Activated CD8-positive, alpha-beta T cell treated with anti-CD3 and anti-CD28 coated beads for 36 hours (primary cell): Measurements from ENCODE around the gene NDC1. TPM values are rescaled to one million over a fixed set of nuclear protein-coding genes. Genes with fewer than 3 reads are reported as not detected.

ENCODE experiments used
- ATAC-seq: fragments of 200-7000 bp; cut with Tn5 transposase; one replicate; pipeline ENCODE4 v1.10.0; 2021; ENCODE audit warnings: mild to moderate bottlenecking, moderate library complexity
- CTCF ChIA-PET: fragments of 350-600 bp; sonication (Branson Sonifier 250); formaldehyde crosslinking; loops from one replicate; lab custom pipeline; 2021; ENCODE audit warnings: antibody characterized with exemption; lab: Charles Lee
- POLR2A ChIA-PET: fragments of 350-600 bp; sonication (Branson Sonifier 250); formaldehyde crosslinking; loops from one replicate; lab custom pipeline; 2021; ENCODE audit warnings: antibody characterized with exemption; lab: Charles Lee
- DNase-seq: peaks from one replicate; pipeline ENCODE4 v3.0.0-alpha.2; 2020
- H3K27ac Mint-ChIP-seq: one replicate; pipeline ENCODE4 v1.8.0; 2021; ENCODE audit warnings: mild to moderate bottlenecking, mixed read lengths
- H3K27me3 Mint-ChIP-seq: one replicate; pipeline ENCODE4 v1.8.0; 2021; ENCODE audit warnings: mixed read lengths
- H3K36me3 Mint-ChIP-seq: one replicate; pipeline ENCODE4 v1.8.0; 2021; ENCODE audit warnings: low read depth, mixed read lengths
- H3K4me1 Mint-ChIP-seq: one replicate; pipeline ENCODE4 v1.8.0; 2021; ENCODE audit warnings: low read depth, mixed read lengths
- H3K4me3 Mint-ChIP-seq: one replicate; pipeline ENCODE4 v1.8.0; 2021; ENCODE audit warnings: mild to moderate bottlenecking, moderate library complexity, mixed read lengths
- H3K9me3 Mint-ChIP-seq: one replicate; pipeline ENCODE4 v1.8.0; 2021; ENCODE audit warnings: mixed read lengths
- CTCF ChIP-seq: fragments of 200-600 bp; IDR thresholded peaks from one replicate; pipeline ENCODE4 v1.8.0; 2022; ENCODE audit warnings: antibody characterized with exemption, mild to moderate bottlenecking
- intact Hi-C: fragments of 100-400 bp; cut with micrococcal nuclease; formaldehyde crosslinking; loops from one replicate; pipeline ENCODE4 v1.10.0; 2022
- total RNA-seq, 2 experiments: library from RNA; stranded (reverse); gene quantifications; one replicate each; pipeline ENCODE4 v1.2.3, GENCODE V29; 2021

NDC1 gene
- total RNA-seq, 2 experiments from 2014 or later, result 39.6 to 43.9 TPM

GRCh38 chr1:53732912-53733317 is 105.2 kb downstream of the NDC1 start:
- Mint-ChIP-seq H3K4me3 (no peak overlapping the region), H3K36me3 (no peaks in the 10 kb centered on the region), H3K4me1 (no peaks in the 10 kb centered on the region), H3K9me3 (no peaks in the 10 kb centered on the region), H3K27me3 (peaks cover 25% of the 10 kb centered on the region), H3K27ac (no peak overlapping the region)
- TF ChIP-seq CTCF, result no peak
- DNase-seq (no peak), ATAC-seq (no peak)
- intact Hi-C loops, result no loop called here
- ChIA-PET POLR2A (no interaction called here), CTCF (no interaction called here)

GRCh38 chr1:53732409-53732808 is 105.7 kb downstream of the NDC1 start:
- Mint-ChIP-seq H3K4me1 (no peaks in the 10 kb centered on the region), H3K27ac (no peak overlapping the region), H3K36me3 (no peaks in the 10 kb centered on the region), H3K4me3 (no peak overlapping the region), H3K27me3 (peaks cover 23% of the 10 kb centered on the region), H3K9me3 (no peaks in the 10 kb centered on the region)
- no peak for TF ChIP-seq CTCF
- intact Hi-C loops, result no loop called here
- DNase-seq (no peak), ATAC-seq (no peak)
- POLR2A ChIA-PET, result no interaction called here
- CTCF ChIA-PET, result no interaction called here

GRCh38 chr1:53731779-53732305 is 106.3 kb downstream of the NDC1 start:
- intact Hi-C loops, result no loop called here
- Mint-ChIP-seq H3K27me3 (peaks cover 18% of the 10 kb centered on the region), H3K4me1 (no peaks in the 10 kb centered on the region), H3K9me3 (no peaks in the 10 kb centered on the region), H3K36me3 (no peaks in the 10 kb centered on the region), H3K4me3 (no peak overlapping the region), H3K27ac (no peak overlapping the region)
- CTCF ChIA-PET, result no interaction called here
- POLR2A ChIA-PET, result no interaction called here
- ATAC-seq (no peak), DNase-seq (no peak)
- no peak for TF ChIP-seq CTCF

- ATAC-seq, result no peak
These were observed 107.0 kb downstream of the NDC1 start for GRCh38 chr1:53731043-53731600.

More at GRCh38 chr1:53731043-53731600, 107.0 kb downstream of the NDC1 start:
- no peak for TF ChIP-seq CTCF
- no peak overlapping the region for H3K4me3 Mint-ChIP-seq
- H3K27me3 Mint-ChIP-seq, result peaks cover 13% of the 10 kb centered on the region
- DNase-seq, result no peak
- intact Hi-C loops, result no loop called here
- no peak overlapping the region for H3K27ac Mint-ChIP-seq
- POLR2A ChIA-PET, result no interaction called here
- CTCF ChIA-PET, result no interaction called here
- no peaks in the 10 kb centered on the region for H3K4me1 Mint-ChIP-seq
- H3K9me3 Mint-ChIP-seq, result no peaks in the 10 kb centered on the region
- no peaks in the 10 kb centered on the region for H3K36me3 Mint-ChIP-seq
